Activated B cell treated with CpG ODN at 0.5 μM for 24 hours (primary cell): Measurements from ENCODE around the gene MYO5B. TPM values are rescaled to one million over a fixed set of nuclear protein-coding genes. Genes with fewer than 3 reads are reported as not detected.

Experiments
- ATAC-seq: fragments of 200-7000 bp; cut with Tn5 transposase; one replicate; pipeline ENCODE4 v1.10.0; 2021; ENCODE audit warnings: low read depth, mild to moderate bottlenecking, moderate library complexity
- CTCF ChIA-PET: fragments of 350-600 bp; sonication (Branson Sonifier 250); formaldehyde crosslinking; loops from one replicate; lab custom pipeline; 2021; ENCODE audit warnings: antibody characterized with exemption; lab: Charles Lee
- POLR2A ChIA-PET: fragments of 350-600 bp; sonication (Branson Sonifier 250); formaldehyde crosslinking; loops from one replicate; lab custom pipeline; 2021; ENCODE audit warnings: antibody characterized with exemption; lab: Charles Lee
- DNase-seq: peaks from one replicate; pipeline ENCODE4 v3.0.0; 2022
- H3K27ac Mint-ChIP-seq: one replicate; pipeline ENCODE4 v1.8.0; 2020; ENCODE audit warnings: mixed read lengths
- H3K27me3 Mint-ChIP-seq: one replicate; pipeline ENCODE4 v1.8.0; 2021; ENCODE audit warnings: mixed read lengths
- H3K36me3 Mint-ChIP-seq: one replicate; pipeline ENCODE4 v1.8.0; 2021; ENCODE audit warnings: low read depth, mixed read lengths
- H3K4me1 Mint-ChIP-seq: one replicate; pipeline ENCODE4 v1.8.0; 2021; ENCODE audit warnings: mixed read lengths
- H3K4me3 Mint-ChIP-seq: one replicate; pipeline ENCODE4 v1.8.0; 2020; ENCODE audit warnings: mild to moderate bottlenecking, mixed read lengths
- H3K9me3 Mint-ChIP-seq: one replicate; pipeline ENCODE4 v1.8.0; 2020; ENCODE audit warnings: mixed read lengths
- intact Hi-C: fragments of 100-400 bp; cut with micrococcal nuclease; formaldehyde crosslinking; loops from one replicate; pipeline ENCODE4 v1.15.1; 2024
- total RNA-seq: library from RNA; stranded (reverse); gene quantifications from 2 replicates; pipeline ENCODE4 v1.2.3, GENCODE V29; 2022
- TF ChIP-seq, protein P1 (sequence below): fragments of 200-600 bp; IDR thresholded peaks from one replicate; pipeline ENCODE4 v1.8.0; 2022; ENCODE audit warnings: antibody characterized with exemption, mild to moderate bottlenecking

The MYO5B gene
- total RNA-seq, 1 donor from 2014 or later = 0.49 TPM

DNA sequence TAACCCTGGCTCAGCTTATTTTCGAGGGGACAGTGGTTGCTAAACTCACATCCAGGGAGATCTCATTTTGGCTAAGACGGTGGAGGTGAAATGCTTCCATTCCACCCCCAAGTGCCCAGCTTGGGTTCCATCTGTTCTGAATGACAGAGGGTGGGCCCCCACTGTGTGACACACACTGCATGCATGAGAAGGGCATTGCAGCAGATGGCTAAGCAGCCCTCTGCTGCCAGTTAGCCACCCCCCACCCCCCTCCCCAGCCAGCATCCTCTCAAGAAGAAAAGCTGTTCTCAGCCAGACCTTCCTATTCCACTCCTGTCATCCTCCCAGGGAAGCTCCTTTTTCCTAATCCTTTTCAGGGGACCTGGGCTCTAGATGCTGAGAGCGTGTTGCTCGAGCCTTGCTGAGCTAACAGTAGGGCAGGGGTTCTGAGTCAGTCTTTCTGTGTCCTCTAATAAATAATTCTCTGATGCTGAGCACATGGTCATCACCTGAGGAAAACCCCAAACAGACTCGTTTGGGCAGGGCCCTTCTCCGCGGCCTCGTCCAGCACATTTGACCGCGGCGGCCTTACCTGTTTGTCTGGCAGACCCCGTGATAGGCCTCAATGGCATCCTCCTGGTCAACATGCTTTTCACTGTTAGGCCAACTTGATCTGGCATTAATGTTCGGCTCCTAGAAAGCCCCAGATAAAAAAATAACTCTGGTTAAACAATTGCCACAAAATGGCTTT lies 332.1 kb downstream of the MYO5B start:
- POLR2A ChIA-PET = no interaction called here
- TF ChIP-seq, protein P1, sequence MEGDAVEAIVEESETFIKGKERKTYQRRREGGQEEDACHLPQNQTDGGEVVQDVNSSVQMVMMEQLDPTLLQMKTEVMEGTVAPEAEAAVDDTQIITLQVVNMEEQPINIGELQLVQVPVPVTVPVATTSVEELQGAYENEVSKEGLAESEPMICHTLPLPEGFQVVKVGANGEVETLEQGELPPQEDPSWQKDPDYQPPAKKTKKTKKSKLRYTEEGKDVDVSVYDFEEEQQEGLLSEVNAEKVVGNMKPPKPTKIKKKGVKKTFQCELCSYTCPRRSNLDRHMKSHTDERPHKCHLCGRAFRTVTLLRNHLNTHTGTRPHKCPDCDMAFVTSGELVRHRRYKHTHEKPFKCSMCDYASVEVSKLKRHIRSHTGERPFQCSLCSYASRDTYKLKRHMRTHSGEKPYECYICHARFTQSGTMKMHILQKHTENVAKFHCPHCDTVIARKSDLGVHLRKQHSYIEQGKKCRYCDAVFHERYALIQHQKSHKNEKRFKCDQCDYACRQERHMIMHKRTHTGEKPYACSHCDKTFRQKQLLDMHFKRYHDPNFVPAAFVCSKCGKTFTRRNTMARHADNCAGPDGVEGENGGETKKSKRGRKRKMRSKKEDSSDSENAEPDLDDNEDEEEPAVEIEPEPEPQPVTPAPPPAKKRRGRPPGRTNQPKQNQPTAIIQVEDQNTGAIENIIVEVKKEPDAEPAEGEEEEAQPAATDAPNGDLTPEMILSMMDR = no peak
- intact Hi-C loops = no loop called here
- DNase-seq = no peak
- Mint-ChIP-seq H3K9me3 (no peaks in the 10 kb centered on the region), H3K27me3 (peaks cover 3% of the 10 kb centered on the region), H3K27ac (no peak overlapping the region), H3K36me3 (no peaks in the 10 kb centered on the region), H3K4me3 (no peak overlapping the region), H3K4me1 (no peaks in the 10 kb centered on the region)
- CTCF ChIA-PET = interaction anchor here (0.6 to 1.5 kb wide), 2 partner anchors 10 to 352 kb away, joined by 3 to 8 read pairs; no protein-coding TSS in a partner anchor
- no peak for ATAC-seq

DNA sequence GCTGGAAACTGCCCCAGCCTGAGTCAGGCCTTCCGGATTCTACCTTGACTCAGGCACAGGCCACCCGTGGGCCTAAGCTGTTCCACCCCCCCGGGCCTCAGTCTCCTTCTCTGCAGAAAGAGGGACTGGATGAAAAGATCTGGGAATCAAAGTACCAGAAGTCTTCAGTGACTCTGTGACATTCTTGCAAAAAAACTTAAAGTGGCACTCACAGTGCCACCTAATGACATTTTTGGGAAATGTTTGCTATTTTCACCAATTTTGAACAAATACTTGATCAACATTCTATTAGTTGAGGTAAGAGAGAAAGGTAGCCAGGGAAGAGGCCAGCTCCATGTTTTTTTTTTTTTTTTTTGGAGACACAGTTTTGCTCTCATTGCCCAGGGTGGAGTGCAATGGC lies 333.3 kb downstream of the MYO5B start:
- Mint-ChIP-seq H3K36me3 (no peaks in the 10 kb centered on the region), H3K9me3 (no peaks in the 10 kb centered on the region), H3K4me3 (no peak overlapping the region), H3K27ac (no peak overlapping the region), H3K27me3 (peaks cover 3% of the 10 kb centered on the region), H3K4me1 (no peaks in the 10 kb centered on the region)
- intact Hi-C loops = no loop called here
- CTCF ChIA-PET = interaction anchor here (0.6 to 1.5 kb wide), 4 partner anchors 51 to 353 kb away, joined by 3 to 8 read pairs (median 3); no protein-coding TSS in a partner anchor
- ATAC-seq (no peak), DNase-seq (no peak)
- TF ChIP-seq, protein P1 = no peak
- POLR2A ChIA-PET = interaction anchor here (0.6 kb wide), 1 partner anchor 49 kb away, joined by 3 read pairs; no protein-coding TSS in a partner anchor

DNA sequence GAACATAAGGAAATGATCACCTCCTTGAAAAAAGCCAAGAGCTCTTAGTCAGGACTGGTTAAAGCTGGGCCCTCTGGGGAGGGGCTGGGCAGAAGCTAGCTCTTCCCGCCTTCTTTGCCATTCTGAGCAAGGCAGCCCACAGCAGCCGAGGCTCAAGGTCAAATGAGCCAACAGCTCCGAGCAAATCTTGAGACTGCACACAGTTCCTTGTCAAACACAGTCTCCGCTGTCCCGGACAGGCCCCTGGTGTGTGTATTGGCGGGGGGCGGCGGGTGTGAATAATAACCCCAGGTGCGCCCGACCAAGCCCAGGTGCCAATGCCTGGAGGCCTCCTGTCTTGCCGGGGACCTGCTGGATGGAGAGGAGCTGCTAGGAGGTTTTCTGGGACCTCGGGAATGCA lies 335.2 kb downstream of the MYO5B start:
- intact Hi-C loops = no loop called here

DNA sequence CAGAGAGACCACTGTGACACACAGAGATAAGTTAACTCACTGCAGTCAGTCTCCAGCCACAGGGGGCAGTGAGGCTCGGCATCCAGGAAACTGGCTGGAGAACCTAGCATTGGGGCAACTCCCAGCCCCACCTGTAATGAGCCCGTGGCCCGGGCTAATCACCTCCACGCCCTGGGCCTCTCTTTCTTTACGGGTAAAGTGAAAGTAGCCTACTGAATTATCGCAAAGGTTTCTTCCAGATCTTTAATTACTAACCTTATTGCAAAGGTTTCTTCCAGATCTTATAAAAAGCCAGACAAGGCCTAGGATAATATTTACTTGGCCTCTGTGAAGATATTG lies 336.0 kb downstream of the MYO5B start:
- intact Hi-C loops = no loop called here
- Mint-ChIP-seq H3K36me3 (no peaks in the 10 kb centered on the region), H3K27ac (no peak overlapping the region), H3K9me3 (no peaks in the 10 kb centered on the region), H3K27me3 (no peaks in the 10 kb centered on the region), H3K4me3 (no peak overlapping the region), H3K4me1 (no peaks in the 10 kb centered on the region)
- ChIA-PET CTCF (interaction anchor here (0.5 to 3.8 kb wide), 7 partner anchors 23 to 1384 kb away, joined by 3 to 51 read pairs (median 3); no protein-coding TSS in a partner anchor), POLR2A (no interaction called here)
- TF ChIP-seq, protein P1 = no peak
- DNase-seq = no peak
- no peak for ATAC-seq

More for the DNA sequence above, 335.2 kb downstream of the MYO5B start:
- no peaks in the 10 kb centered on the region for H3K4me1 Mint-ChIP-seq
- no peaks in the 10 kb centered on the region for H3K9me3 Mint-ChIP-seq
- no peak overlapping the region for H3K4me3 Mint-ChIP-seq
- DNase-seq (no peak), ATAC-seq (no peak)
- H3K36me3 Mint-ChIP-seq = no peaks in the 10 kb centered on the region
- no peak overlapping the region for H3K27ac Mint-ChIP-seq
- TF ChIP-seq, protein P1 = no peak
- H3K27me3 Mint-ChIP-seq = peaks cover 3% of the 10 kb centered on the region
- CTCF ChIA-PET = interaction anchor here (1.7 to 3.8 kb wide), 3 partner anchors 349 to 1186 kb away, joined by 7 to 51 read pairs (median 8); no protein-coding TSS in a partner anchor
- POLR2A ChIA-PET = no interaction called here

DNA sequence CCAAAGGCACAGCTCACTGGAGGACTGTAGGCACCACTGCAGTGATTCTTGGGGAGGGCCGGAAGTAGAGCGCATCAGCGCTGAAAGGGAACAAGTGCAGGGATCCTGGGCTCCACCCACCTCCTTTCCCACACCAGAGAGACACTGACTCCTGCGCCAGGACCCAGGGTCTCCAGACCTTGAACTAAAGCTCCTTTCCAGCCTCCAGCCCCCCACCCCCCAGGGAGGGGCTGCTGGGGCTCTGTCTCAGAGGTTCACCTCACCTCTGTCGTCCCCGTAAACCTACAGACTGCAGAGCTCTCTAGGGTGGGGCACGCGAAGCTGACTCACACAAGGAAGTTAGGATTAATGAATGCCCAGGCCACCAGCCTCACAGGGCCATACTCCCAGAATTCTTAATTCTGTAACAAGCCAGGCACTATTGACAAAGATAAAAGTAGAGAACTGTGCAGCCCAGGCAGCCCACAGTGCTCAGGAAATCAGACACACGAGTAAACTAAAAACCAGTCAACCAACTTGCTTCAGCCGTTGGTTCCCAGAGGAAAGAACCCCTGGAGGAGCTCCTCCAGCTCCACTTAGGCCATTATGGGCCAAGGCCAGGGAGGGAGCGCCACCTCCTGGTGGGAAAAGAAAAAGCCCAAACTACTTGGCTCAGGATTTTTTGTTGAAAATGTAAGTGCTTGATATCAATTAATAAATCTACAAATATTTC lies 336.5 kb downstream of the MYO5B start:
- TF ChIP-seq, protein P1 = no peak
- POLR2A ChIA-PET = no interaction called here
- no peak overlapping the region for H3K4me3 Mint-ChIP-seq
- CTCF ChIA-PET = interaction anchor here (0.5 to 3.8 kb wide), 8 partner anchors 23 to 1383 kb away, joined by 3 to 51 read pairs (median 4); no protein-coding TSS in a partner anchor
- H3K4me1 Mint-ChIP-seq = no peaks in the 10 kb centered on the region
- no peak overlapping the region for H3K27ac Mint-ChIP-seq
- no peaks in the 10 kb centered on the region for H3K9me3 Mint-ChIP-seq
- no peak for DNase-seq
- H3K27me3 Mint-ChIP-seq = no peaks in the 10 kb centered on the region
- no peaks in the 10 kb centered on the region for H3K36me3 Mint-ChIP-seq
- intact Hi-C loops = loop anchor here (1.0 kb wide), 5 partner anchors 299 to 1413 kb away; no protein-coding TSS in a partner anchor
- no peak for ATAC-seq
